Uterus (tissue), 4 donors: ENCODE data around the gene KRTAP4-2. TPM values are rescaled to one million over a fixed set of nuclear protein-coding genes. Genes with fewer than 3 reads are reported as not detected.
"Not testable (repeated sequence)": the region's sequence is repeated elsewhere in the genome, so short reads cannot be mapped to it uniquely, and the experiment has no call there.

Experiments
- DNase-seq, 2 donors: peaks; one replicate each; pipeline ENCODE4 v3.0.0-alpha.2; 2019 to 2020
- H3K27ac ChIP-seq, 2 donors: fragments of 200-600 bp; sonication (generic); 1 replicate in 1 of 2; 2 replicates in 1 of 2; pipeline ENCODE4 v1.5.1; 2016 to 2018
- H3K27me3 ChIP-seq, 2 donors: fragments of 200-600 bp; sonication (generic); one replicate each; pipeline ENCODE4 v1.5.1; 2018 to 2019; ENCODE audit warnings: control low read depth in 1 of 2
- H3K36me3 ChIP-seq, 2 donors: fragments of 200-600 bp; sonication (generic); one replicate each; pipeline ENCODE4 v1.5.1; 2019; ENCODE audit warnings: control low read depth in 1 of 2
- H3K4me1 ChIP-seq, 2 donors: fragments of 200-600 bp; sonication (generic); one replicate each; pipeline ENCODE4 v1.5.1; 2018 to 2019; ENCODE audit warnings: control low read depth in 1 of 2
- H3K4me3 ChIP-seq, 2 donors: fragments of 200-600 bp; sonication (generic); 1 replicate in 1 of 2; 2 replicates in 1 of 2; pipeline ENCODE4 v1.5.1; 2018 to 2019; ENCODE audit warnings: mild to moderate bottlenecking in 1 of 2
- H3K9me3 ChIP-seq, 2 donors: fragments of 200-600 bp; sonication (generic); one replicate each; pipeline ENCODE4 v1.5.1; 2019; ENCODE audit warnings: control low read depth in 1 of 2
- CTCF ChIP-seq, 4 experiments: fragments of 200-600 bp in 2 of 4; fragments of 450-650 bp in 2 of 4; sonication (generic) in 2 of 4; IDR thresholded peaks; one replicate each; pipeline ENCODE4 v1.5.1; 2016 to 2019; ENCODE audit warnings: antibody characterized with exemption in 4 of 4, mild to moderate bottlenecking in 2 of 4, moderate library complexity in 1 of 4
- POLR2A ChIP-seq, 2 donors: fragments of 450-650 bp; IDR thresholded peaks; one replicate each; pipeline ENCODE4 v1.6.1; 2016; ENCODE audit warnings: antibody characterized with exemption in 2 of 2, mild to moderate bottlenecking in 1 of 2, moderate library complexity in 1 of 2
- intact Hi-C: fragments of 100-400 bp; cut with DNase I; formaldehyde crosslinking; loops from one replicate; pipeline ENCODE4 v1.15.1; 2023; ENCODE audit warnings: low total_unique reads
- total RNA-seq, 4 donors: library from RNA; depleted of rRNA in 3 of 4; stranded (reverse); fragments of >200 nt in 3 of 4; gene quantifications; one replicate each; pipeline versions ENCODE4 v1.1.0 to v1.2.4, GENCODE V29; 2014 to 2023
- donor health status: DM: yes; HTN: yes; CAD: no.

The KRTAP4-2 gene
- total RNA-seq, 4 donors from 2014 or later = not detected

GRCh38 chr17:41160648-41161047 is 17.4 kb downstream of the KRTAP4-2 start, which contains the start of gene KRTAP4-4:
Gene KRTAP4-4 (minus strand): TSS chr17:41160748. CDS start chr17:41160691, 57 bp downstream.
- Histone ChIP-seq H3K36me3 (no peaks in the 10 kb centered on the region), H3K4me3 (no peak within 1 kb of the TSS), H3K9me3 (no peaks in the 10 kb centered on the region), H3K27ac (no peak within 1 kb of the TSS), H3K4me1 (no peaks in the 10 kb centered on the region), H3K27me3 (no peaks in the 10 kb centered on the region)
- no peak for DNase-seq
- TF ChIP-seq POLR2A (IDR thresholded peaks at IDR 0.05) (no peak), CTCF (IDR thresholded peaks at IDR 0.05) (no peak)
- intact Hi-C loops = no loop called here

- H3K27me3 ChIP-seq, H3K9me3 ChIP-seq, H3K27ac ChIP-seq, H3K36me3 ChIP-seq, intact Hi-C loops, DNase-seq, H3K4me1 ChIP-seq, H3K4me3 ChIP-seq: not testable (repeated sequence)
Measured at GRCh38 chr17:41160190-41160589, 17.8 kb downstream of the KRTAP4-2 start.

GRCh38 chr17:41153856-41154255 is 24.2 kb downstream of the KRTAP4-2 start:
- Histone ChIP-seq H3K4me3 (no peak overlapping the region), H3K4me1 (no peaks in the 10 kb centered on the region), H3K9me3 (no peaks in the 10 kb centered on the region), H3K27me3 (no peaks in the 10 kb centered on the region), H3K27ac (no peak overlapping the region), H3K36me3 (no peaks in the 10 kb centered on the region)
- intact Hi-C loops = no loop called here
- no peak for TF ChIP-seq POLR2A (IDR thresholded peaks at IDR 0.05)
- TF ChIP-seq CTCF (IDR thresholded peaks at IDR 0.05) = no peak
- no peak for DNase-seq

GRCh38 chr17:41151525-41151924 is 26.5 kb downstream of the KRTAP4-2 start:
- Histone ChIP-seq H3K27ac (no peak overlapping the region), H3K4me1 (no peaks in the 10 kb centered on the region), H3K36me3 (no peaks in the 10 kb centered on the region), H3K9me3 (no peaks in the 10 kb centered on the region), H3K4me3 (no peak overlapping the region), H3K27me3 (no peaks in the 10 kb centered on the region)
- TF ChIP-seq POLR2A (IDR thresholded peaks at IDR 0.05) (no peak), CTCF (IDR thresholded peaks at IDR 0.05) (no peak)
- intact Hi-C loops = no loop called here
- no peak for DNase-seq

GRCh38 chr17:41150026-41150425 is 28.0 kb downstream of the KRTAP4-2 start:
- Histone ChIP-seq H3K4me3 (no peak overlapping the region), H3K36me3 (no peaks in the 10 kb centered on the region), H3K27me3 (no peaks in the 10 kb centered on the region), H3K9me3 (no peaks in the 10 kb centered on the region), H3K4me1 (no peaks in the 10 kb centered on the region), H3K27ac (no peak overlapping the region)
- no peak for DNase-seq
- intact Hi-C loops = no loop called here
- TF ChIP-seq POLR2A (IDR thresholded peaks at IDR 0.05) = no peak
- TF ChIP-seq CTCF (IDR thresholded peaks at IDR 0.05) = no peak

GRCh38 chr17:41149652-41149985 is 28.4 kb downstream of the KRTAP4-2 start, which contains the start of gene KRTAP4-5:
Gene KRTAP4-5 (minus strand): TSS chr17:41149825. CDS start chr17:41149767, 58 bp downstream.
- Histone ChIP-seq H3K9me3 (no peaks in the 10 kb centered on the region), H3K36me3 (no peaks in the 10 kb centered on the region), H3K4me1 (no peaks in the 10 kb centered on the region), H3K27ac (no peak within 1 kb of the TSS), H3K27me3 (no peaks in the 10 kb centered on the region), H3K4me3 (no peak within 1 kb of the TSS)
- TF ChIP-seq CTCF (IDR thresholded peaks at IDR 0.05) (no peak), POLR2A (IDR thresholded peaks at IDR 0.05) (no peak)
- no peak for DNase-seq
- intact Hi-C loops = no loop called here

GRCh38 chr17:41148971-41149651 is 28.9 kb downstream of the KRTAP4-2 start:
- H3K27me3 ChIP-seq, H3K4me1 ChIP-seq, DNase-seq, H3K36me3 ChIP-seq, H3K27ac ChIP-seq, intact Hi-C loops, H3K4me3 ChIP-seq, H3K9me3 ChIP-seq: not testable (repeated sequence)
